ENCODE data around the gene DDX3X. TPM values are rescaled to one million over a fixed set of nuclear protein-coding genes. Genes with fewer than 3 reads are reported as not detected.

DDX3X gene
- total and polyA plus RNA-seq, 2 of the 4 experiments (the other 2 are of a cell fraction) = 64.8 to 229 TPM

DNA sequence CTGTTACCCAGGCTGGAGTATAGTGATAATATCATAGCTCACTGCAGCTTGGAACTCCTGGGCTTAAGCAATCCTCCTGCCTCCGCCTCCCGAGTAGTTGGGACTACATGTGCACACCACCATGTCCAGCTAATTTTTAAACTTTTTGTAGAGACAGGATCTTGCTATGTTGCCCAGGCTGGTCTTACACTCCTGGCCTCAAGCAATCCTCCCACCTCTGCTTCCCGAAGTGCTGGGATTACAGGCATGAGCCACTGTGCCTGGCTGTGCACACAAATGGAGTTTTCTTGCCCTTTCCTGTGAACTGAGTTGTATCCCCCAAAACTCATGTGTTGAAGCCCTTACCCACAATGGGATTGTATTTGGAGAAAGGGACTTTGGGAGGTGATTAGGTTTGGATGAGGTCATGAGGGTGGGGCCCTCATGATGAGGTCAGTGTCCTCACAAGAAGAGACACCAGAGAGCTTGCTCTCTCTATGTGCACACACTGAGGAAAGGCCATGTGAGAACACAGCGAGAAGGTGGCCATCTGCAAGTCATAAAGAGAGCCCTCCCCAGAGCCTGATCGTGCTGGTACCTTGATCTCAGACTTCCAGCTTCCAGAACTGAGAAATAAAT, 40.1 kb downstream of the DDX3X start:
- Histone ChIP-seq H4K20me1 (ENCODE audit: insufficient read depth, low read length) (no peaks in the 10 kb centered on the region), H3K14ac (replicated peaks; ENCODE audit: low read depth, low read length) (no peak overlapping the region), H3K56ac (ENCODE audit: extremely low read depth, insufficient read depth, low read length) (no peak overlapping the region), H2BK20ac (ENCODE audit: low read depth, low read length) (no peak overlapping the region), H4K5ac (ENCODE audit: low read depth, low read length) (no peak overlapping the region), H3K4me3 (ENCODE audit: insufficient read depth, low read depth, low read length) (no peak overlapping the region), H3K27me3 (ENCODE audit: control insufficient read depth, insufficient read depth, low read length) (peaks cover 14% of the 10 kb centered on the region), H3K18ac (ENCODE audit: low read depth, low read length) (no peak overlapping the region), H3K36me3 (ENCODE audit: control insufficient read depth, insufficient read depth, low read length) (no peaks in the 10 kb centered on the region), H4K8ac (ENCODE audit: low read depth in 2 of 2, low read length in 2 of 2) (no peak overlapping the region), H2AK5ac (ENCODE audit: low read depth, low read length) (no peak overlapping the region), H3K79me1 (ENCODE audit: low read depth in 1 of 2, low read length in 2 of 2) (no peaks in the 10 kb centered on the region), H2AK9ac (replicated peaks; ENCODE audit: low read depth, low read length, poor library complexity) (no peak overlapping the region), H3K4me1 (ENCODE audit: control insufficient read depth, insufficient read depth, low read length) (no peaks in the 10 kb centered on the region), H3K23ac (ENCODE audit: low read depth, low read length) (no peak overlapping the region), H4K91ac (ENCODE audit: insufficient read depth, low read depth, low read length) (no peak overlapping the region), H3K4me2 (ENCODE audit: low read depth, low read length) (no peak overlapping the region), H2BK120ac (ENCODE audit: low read depth, low read length) (no peak overlapping the region), H3K9me3 (ENCODE audit: control insufficient read depth, insufficient read depth, low read length) (peaks cover under 1% of the 10 kb centered on the region; the same call in 1 of the 2 replicates), H2BK5ac (ENCODE audit: low read depth, low read length, poor library complexity, severe bottlenecking) (no peak overlapping the region), H3K9ac (ENCODE audit: low read depth, low read length) (no peak overlapping the region), H3K4ac (ENCODE audit: low read depth, low read length) (no peak overlapping the region), H2BK15ac (ENCODE audit: low read depth, low read length) (no peak overlapping the region), H3K9me1 (ENCODE audit: insufficient read depth, low read length) (no peaks in the 10 kb centered on the region), H2AFZ (replicated peaks; ENCODE audit: low read length, poor library complexity) (peak overlapping the region; percentile 10), H3K27ac (ENCODE audit: insufficient read depth, low read length) (no peak overlapping the region)
- in situ Hi-C loops (cut with MboI; ENCODE audit: low sequenced_read_pairs) (no loop called here), dilution Hi-C loops (cut with HindIII; ENCODE audit: low sequenced_read_pairs, unreplicated experiment) (no loop called here), intact Hi-C loops (cut with micrococcal nuclease) (no loop called here)
- ATAC-seq (ENCODE audit: low read depth) = no peak
- no TSS peak for BruUV-seq (replicated peaks)
- CTCF ChIA-PET = no interaction called here
- WGBS, 2 experiments (ENCODE audit: extremely low coverage in 2 of 2, insufficient read length in 1 of 2) = 100% methylated on average over 1 of the region's 5 CpGs; no CpG with 5 or more reads in 1 of the 2 experiments
- TF ChIP-seq FOS (IDR thresholded peaks at IDR 0.05; ENCODE audit: low read depth, low read length) (no peak), CHD1 (IDR thresholded peaks at IDR 0.05; ENCODE audit: low read depth, low read length) (no peak), POLR2A (IDR thresholded peaks at IDR 0.05; ENCODE audit: low read depth, low read length) (no peak), MAZ (IDR thresholded peaks at IDR 0.05; ENCODE audit: borderline replicate concordance, low read depth, low read length) (no peak), CEBPB (IDR thresholded peaks at IDR 0.05; ENCODE audit: low read depth, low read length) (no peak), MXI1 (IDR thresholded peaks at IDR 0.05; ENCODE audit: borderline replicate concordance, low read depth, low read length) (no peak), RAD21 (IDR thresholded peaks at IDR 0.05; ENCODE audit: low read length) (no peak), BHLHE40 (IDR thresholded peaks at IDR 0.05; ENCODE audit: low read depth, low read length) (no peak), RCOR1 (IDR thresholded peaks at IDR 0.05; ENCODE audit: insufficient replicate concordance, low read length) (no peak), RFX5 (IDR thresholded peaks at IDR 0.05; ENCODE audit: low read depth, low read length) (no peak), NFE2L2 (IDR thresholded peaks at IDR 0.05; ENCODE audit: low read depth, low read length) (no peak), SMC3 (IDR thresholded peaks at IDR 0.05; ENCODE audit: low read depth, low read length) (no peak), MAFK (IDR thresholded peaks at IDR 0.05; ENCODE audit: low read depth, low read length) (no peak)
- TF ChIP-seq, protein P1, sequence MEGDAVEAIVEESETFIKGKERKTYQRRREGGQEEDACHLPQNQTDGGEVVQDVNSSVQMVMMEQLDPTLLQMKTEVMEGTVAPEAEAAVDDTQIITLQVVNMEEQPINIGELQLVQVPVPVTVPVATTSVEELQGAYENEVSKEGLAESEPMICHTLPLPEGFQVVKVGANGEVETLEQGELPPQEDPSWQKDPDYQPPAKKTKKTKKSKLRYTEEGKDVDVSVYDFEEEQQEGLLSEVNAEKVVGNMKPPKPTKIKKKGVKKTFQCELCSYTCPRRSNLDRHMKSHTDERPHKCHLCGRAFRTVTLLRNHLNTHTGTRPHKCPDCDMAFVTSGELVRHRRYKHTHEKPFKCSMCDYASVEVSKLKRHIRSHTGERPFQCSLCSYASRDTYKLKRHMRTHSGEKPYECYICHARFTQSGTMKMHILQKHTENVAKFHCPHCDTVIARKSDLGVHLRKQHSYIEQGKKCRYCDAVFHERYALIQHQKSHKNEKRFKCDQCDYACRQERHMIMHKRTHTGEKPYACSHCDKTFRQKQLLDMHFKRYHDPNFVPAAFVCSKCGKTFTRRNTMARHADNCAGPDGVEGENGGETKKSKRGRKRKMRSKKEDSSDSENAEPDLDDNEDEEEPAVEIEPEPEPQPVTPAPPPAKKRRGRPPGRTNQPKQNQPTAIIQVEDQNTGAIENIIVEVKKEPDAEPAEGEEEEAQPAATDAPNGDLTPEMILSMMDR (conservative IDR thresholded peaks at IDR 0.05; ENCODE audit: low read depth, low read length) = no peak
- TF ChIP-seq, protein P2, sequence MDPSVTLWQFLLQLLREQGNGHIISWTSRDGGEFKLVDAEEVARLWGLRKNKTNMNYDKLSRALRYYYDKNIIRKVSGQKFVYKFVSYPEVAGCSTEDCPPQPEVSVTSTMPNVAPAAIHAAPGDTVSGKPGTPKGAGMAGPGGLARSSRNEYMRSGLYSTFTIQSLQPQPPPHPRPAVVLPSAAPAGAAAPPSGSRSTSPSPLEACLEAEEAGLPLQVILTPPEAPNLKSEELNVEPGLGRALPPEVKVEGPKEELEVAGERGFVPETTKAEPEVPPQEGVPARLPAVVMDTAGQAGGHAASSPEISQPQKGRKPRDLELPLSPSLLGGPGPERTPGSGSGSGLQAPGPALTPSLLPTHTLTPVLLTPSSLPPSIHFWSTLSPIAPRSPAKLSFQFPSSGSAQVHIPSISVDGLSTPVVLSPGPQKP (IDR thresholded peaks at IDR 0.05; ENCODE audit: borderline replicate concordance, low read depth, low read length) = no peak
- TF ChIP-seq, protein P3, sequence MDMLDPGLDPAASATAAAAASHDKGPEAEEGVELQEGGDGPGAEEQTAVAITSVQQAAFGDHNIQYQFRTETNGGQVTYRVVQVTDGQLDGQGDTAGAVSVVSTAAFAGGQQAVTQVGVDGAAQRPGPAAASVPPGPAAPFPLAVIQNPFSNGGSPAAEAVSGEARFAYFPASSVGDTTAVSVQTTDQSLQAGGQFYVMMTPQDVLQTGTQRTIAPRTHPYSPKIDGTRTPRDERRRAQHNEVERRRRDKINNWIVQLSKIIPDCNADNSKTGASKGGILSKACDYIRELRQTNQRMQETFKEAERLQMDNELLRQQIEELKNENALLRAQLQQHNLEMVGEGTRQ (IDR thresholded peaks at IDR 0.05; ENCODE audit: low read depth, low read length) = no peak
- POLR2A ChIA-PET (ENCODE audit: unreplicated experiment) = no interaction called here
- no peak for DNase-seq

All from IMR-90 (cell line).